ENCODE data around the gene DPEP1. TPM values are rescaled to one million over a fixed set of nuclear protein-coding genes. Genes with fewer than 3 reads are reported as not detected.

The DPEP1 gene
- total RNA-seq, 1 experiment from 2014 or later: 1.1 TPM

DNA sequence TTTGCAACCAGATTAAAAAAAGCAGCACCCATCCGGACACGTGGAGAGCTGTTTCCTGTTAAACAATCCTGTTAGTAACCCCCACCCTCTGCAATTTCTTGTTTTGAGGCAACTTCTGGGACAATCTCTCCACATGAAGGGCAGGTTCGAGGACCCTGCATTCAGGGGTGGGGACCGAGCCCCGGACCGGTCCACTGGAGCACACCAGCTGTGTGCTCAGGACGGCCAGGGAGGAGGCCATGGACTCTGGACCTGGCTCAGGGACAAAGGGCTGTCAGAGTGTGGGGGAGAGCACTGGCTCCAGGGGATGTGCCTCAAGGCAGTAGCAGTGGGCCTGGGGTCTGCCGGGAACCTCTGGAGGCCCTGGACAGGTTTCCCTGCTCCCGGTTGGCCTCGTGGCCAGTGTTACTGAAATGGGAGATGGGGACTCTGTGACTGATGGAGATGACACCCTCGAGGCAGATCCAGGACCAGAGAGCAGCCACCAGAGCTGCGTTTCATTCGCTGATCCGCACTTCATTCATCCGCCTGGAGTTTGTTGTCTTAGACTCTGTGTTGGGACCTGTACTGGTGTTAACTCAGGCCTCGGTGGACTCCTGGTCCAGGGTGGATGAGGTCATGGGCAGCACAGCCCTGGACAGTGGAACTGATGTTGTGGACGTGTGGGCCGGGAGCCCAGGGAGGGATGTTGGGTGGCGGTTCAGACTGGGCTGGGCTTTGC lies 40.8 kb upstream of the DPEP1 start:
- Mint-ChIP-seq H3K4me3 (peak overlapping the region in 1 of 2 experiments; percentile 64; a peak in 2 of 5 replicates), H3K4me1 (peaks cover 2 to 6% of the 10 kb centered on the region in 2 experiments; a peak in 3 of 4 replicates), H3K9me3 (no peaks in the 10 kb centered on the region), H3K27ac (no peak overlapping the region), H3K36me3 (ENCODE audit: insufficient read depth in 1 of 3, low read depth in 3 of 3) (peaks cover 0 to 3% (median 0%) of the 10 kb centered on the region in 3 experiments; a peak in 2 of 7 replicates), H3K27me3 (ENCODE audit: low read depth) (peaks cover 48% of the 10 kb centered on the region)
- Histone ChIP-seq H3K4me1 (ENCODE audit: insufficient read depth, low read length) (no peaks in the 10 kb centered on the region), H3K9ac (ENCODE audit: extremely low read depth, insufficient read length, low read length) (no peak overlapping the region), H3K18ac (ENCODE audit: insufficient read length, low read depth, low read length) (no peak overlapping the region), H3K4me2 (ENCODE audit: insufficient read depth, insufficient read length, low read length) (no peak overlapping the region), H3K27me3 (ENCODE audit: insufficient read depth, low read length) (peaks cover 3% of the 10 kb centered on the region; the same call in 1 of the 2 replicates), H3T11ph (ENCODE audit: low read length) (no peak overlapping the region), H3K14ac (ENCODE audit: insufficient read depth, low read length) (no peak overlapping the region), H3K23me2 (ENCODE audit: insufficient read length, low read depth, low read length, poor library complexity, severe bottlenecking) (peaks cover 11% of the 10 kb centered on the region), H2BK120ac (ENCODE audit: low read depth, low read length, poor library complexity, severe bottlenecking) (no peak overlapping the region), H3K79me2 (ENCODE audit: insufficient read depth, low read length) (no peaks in the 10 kb centered on the region), H2BK5ac (ENCODE audit: insufficient read length, low read length) (no peak overlapping the region), H4K8ac (replicated peaks; ENCODE audit: insufficient read length, low read depth, low read length) (no peak overlapping the region), H3K56ac (ENCODE audit: insufficient read length, low read depth, low read length) (no peak overlapping the region), H2BK15ac (ENCODE audit: low read depth, low read length) (no peak overlapping the region), H4K91ac (ENCODE audit: insufficient read length, low read depth, low read length) (no peak overlapping the region), H2AFZ (ENCODE audit: low read length) (no peak overlapping the region), H3K23ac (ENCODE audit: insufficient read length, low read depth, low read length) (no peak overlapping the region), H3K9me3 (ENCODE audit: control insufficient read depth, low read depth, low read length) (no peaks in the 10 kb centered on the region), H4K5ac (ENCODE audit: insufficient read length, low read depth, low read length) (no peak overlapping the region), H2BK20ac (ENCODE audit: low read depth, low read length, poor library complexity, severe bottlenecking) (no peak overlapping the region), H2BK12ac (ENCODE audit: insufficient read length, low read depth, low read length) (no peak overlapping the region), H3K27ac (ENCODE audit: insufficient read length, low read depth, low read length) (no peak overlapping the region), H3K4ac (ENCODE audit: low read depth, low read length) (no peak overlapping the region), H2AK5ac (ENCODE audit: insufficient read length, low read length) (no peak overlapping the region), H4K20me1 (ENCODE audit: control insufficient read depth, insufficient read depth, insufficient read length) (no peaks in the 10 kb centered on the region), H3K79me1 (ENCODE audit: insufficient read depth, low read depth, low read length, poor library complexity, severe bottlenecking) (no peaks in the 10 kb centered on the region)
- no peak for DNase-seq
- TF ChIP-seq, protein P1, sequence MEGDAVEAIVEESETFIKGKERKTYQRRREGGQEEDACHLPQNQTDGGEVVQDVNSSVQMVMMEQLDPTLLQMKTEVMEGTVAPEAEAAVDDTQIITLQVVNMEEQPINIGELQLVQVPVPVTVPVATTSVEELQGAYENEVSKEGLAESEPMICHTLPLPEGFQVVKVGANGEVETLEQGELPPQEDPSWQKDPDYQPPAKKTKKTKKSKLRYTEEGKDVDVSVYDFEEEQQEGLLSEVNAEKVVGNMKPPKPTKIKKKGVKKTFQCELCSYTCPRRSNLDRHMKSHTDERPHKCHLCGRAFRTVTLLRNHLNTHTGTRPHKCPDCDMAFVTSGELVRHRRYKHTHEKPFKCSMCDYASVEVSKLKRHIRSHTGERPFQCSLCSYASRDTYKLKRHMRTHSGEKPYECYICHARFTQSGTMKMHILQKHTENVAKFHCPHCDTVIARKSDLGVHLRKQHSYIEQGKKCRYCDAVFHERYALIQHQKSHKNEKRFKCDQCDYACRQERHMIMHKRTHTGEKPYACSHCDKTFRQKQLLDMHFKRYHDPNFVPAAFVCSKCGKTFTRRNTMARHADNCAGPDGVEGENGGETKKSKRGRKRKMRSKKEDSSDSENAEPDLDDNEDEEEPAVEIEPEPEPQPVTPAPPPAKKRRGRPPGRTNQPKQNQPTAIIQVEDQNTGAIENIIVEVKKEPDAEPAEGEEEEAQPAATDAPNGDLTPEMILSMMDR (conservative IDR thresholded peaks at IDR 0.05): no peak
- no CpG with 5 or more reads among the region's 19 CpGs for WGBS (ENCODE audit: extremely low coverage, insufficient read length, low lambda C conversion rate)

All from H9 (cell line).